ENCODE measurements around the gene HYAL3. TPM values are rescaled to one million over a fixed set of nuclear protein-coding genes. Genes with fewer than 3 reads are reported as not detected.
"Not testable (repeated sequence)": the region's sequence is repeated elsewhere in the genome, so short reads cannot be mapped to it uniquely, and the experiment has no call there.

The HYAL3 gene
- total RNA-seq, 1 donor from 2014 or later, result 1.3 TPM

DNA sequence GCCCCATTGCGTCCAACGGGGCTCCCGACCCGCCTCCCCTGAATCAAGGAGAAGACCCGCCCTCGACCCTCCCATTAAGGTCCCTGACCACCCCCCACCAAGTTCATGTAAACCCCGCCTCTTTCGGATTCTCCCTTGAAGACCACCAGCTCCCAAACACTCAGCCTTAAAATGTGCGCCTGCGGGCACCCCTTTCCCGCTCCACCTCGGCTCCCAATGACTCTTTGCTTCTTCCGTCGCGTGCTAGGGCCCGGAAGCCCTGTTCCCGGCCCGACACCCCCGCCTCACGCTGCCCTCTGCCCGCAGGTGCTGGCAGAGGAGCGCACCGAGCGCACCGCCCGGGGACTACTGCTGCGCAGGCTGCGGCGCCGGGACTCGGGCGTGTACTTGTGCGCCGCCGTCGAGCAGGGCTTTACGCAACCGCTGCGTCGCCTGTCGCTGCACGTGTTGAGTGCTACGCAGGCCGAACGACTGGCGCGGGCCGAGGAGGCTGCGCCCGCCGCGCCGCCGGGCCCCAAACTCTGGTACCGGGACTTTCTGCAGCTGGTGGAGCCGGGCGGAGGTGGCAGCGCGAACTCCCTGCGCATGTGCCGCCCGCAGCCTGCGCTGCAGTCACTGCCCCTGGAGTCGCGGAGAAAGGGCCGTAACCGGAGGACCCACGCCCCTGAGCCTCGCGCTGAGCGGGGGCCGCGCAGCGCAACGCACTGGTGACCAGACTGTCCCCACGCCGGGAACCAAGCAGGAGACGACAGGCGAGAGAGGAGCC lies 23.0 kb downstream of the HYAL3 start:
- intact Hi-C loops (cut with DNase I), result loop anchor here (2.0 kb wide), 1 partner anchor 49 kb away; no protein-coding TSS in a partner anchor
- no peak for DNase-seq (ENCODE audit: low spot score)

DNA sequence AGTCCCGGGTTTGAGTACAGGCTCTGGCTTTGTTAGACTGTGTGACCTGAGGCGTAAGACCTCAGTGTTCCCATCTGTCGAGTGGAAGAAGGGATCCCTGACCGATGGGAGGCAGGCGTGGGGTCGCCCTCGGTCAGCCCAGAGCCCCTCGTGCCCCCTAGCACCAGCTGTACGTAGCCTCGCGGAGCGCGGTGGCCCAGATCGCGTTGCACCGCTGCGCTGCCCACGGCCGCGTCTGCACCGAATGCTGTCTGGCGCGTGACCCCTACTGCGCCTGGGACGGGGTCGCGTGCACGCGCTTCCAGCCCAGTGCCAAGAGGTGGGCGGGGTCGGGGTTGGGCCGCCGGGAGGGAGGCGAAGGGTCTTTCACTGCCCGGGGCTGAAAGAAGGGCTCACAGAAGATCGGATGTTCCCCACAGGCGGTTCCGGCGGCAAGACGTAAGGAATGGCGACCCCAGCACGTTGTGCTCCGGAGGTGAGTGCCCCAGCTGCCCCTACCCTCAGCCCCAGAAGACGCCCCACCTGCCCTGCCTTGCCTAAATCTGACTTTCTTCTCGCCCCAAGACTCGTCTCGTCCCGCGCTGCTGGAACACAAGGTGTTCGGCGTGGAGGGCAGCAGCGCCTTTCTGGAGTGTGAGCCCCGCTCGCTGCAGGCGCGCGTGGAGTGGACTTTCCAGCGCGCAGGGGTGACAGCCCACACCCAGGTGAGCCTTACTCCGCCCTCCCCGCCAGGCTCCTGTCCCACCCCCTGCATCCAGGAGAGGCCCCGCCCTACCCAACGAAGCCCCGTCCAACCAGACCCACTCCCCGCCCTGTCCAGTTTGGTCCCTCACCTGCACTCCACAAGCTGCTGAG lies 23.8 kb downstream of the HYAL3 start:
- DNase-seq (ENCODE audit: low spot score), result no peak

DNA sequence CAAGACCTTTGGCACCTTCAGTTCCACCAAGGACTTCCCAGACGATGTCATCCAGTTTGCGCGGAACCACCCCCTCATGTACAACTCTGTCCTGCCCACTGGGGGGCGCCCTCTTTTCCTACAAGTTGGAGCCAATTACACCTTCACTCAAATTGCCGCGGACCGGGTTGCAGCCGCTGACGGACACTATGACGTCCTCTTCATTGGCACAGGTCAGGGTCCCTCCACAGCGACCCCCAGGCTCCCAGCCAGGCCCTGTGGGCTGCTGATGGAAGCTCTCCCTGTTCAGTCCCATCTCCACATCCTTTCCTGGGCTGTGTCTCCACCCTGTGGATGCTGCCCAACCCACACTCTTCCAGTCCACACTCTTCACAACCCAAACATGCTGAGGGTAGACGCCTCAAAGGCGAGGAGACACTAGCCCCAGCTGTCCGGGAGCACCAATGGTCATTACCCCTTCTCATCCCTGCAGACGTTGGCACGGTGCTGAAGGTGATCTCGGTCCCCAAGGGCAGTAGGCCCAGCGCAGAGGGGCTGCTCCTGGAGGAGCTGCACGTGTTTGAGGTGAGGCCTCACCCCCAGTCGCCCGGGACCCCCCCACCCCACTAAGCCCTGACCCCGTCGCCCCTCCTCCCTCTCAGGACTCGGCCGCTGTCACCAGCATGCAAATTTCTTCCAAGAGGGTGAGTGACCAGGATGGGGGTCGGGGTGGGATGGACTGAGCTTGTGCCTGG lies 24.7 kb downstream of the HYAL3 start:
- DNase-seq (ENCODE audit: low spot score), result no peak

More for the DNA sequence above, 23.8 kb downstream of the HYAL3 start:
- intact Hi-C loops (cut with DNase I), result loop anchor here (2.0 kb wide), 1 partner anchor 49 kb away; no protein-coding TSS in a partner anchor

DNA sequence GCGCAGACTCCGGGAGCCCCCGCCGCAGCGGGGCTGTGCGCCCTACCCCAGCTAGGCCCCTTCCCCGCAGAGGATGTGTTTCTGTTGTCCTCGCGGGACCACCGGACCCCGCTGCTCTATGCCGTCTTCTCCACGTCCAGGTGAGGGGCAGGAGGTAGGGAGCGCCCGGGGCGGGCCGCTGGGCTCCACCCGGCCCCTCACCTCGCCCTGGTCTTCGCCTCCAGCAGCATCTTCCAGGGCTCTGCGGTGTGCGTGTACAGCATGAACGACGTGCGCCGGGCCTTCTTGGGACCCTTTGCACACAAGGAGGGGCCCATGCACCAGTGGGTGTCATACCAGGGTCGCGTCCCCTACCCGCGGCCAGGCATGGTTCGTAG lies 25.5 kb downstream of the HYAL3 start:
- intact Hi-C loops (cut with DNase I), result loop anchor here (1.0 to 5.0 kb wide), 4 partner anchors 13 to 151 kb away; no protein-coding TSS in a partner anchor
- no peak for DNase-seq (ENCODE audit: low spot score)

More for the DNA sequence above, 24.7 kb downstream of the HYAL3 start:
- intact Hi-C loops (cut with DNase I), result loop anchor here (2.0 to 5.0 kb wide), 2 partner anchors 50 to 152 kb away; no protein-coding TSS in a partner anchor

DNA sequence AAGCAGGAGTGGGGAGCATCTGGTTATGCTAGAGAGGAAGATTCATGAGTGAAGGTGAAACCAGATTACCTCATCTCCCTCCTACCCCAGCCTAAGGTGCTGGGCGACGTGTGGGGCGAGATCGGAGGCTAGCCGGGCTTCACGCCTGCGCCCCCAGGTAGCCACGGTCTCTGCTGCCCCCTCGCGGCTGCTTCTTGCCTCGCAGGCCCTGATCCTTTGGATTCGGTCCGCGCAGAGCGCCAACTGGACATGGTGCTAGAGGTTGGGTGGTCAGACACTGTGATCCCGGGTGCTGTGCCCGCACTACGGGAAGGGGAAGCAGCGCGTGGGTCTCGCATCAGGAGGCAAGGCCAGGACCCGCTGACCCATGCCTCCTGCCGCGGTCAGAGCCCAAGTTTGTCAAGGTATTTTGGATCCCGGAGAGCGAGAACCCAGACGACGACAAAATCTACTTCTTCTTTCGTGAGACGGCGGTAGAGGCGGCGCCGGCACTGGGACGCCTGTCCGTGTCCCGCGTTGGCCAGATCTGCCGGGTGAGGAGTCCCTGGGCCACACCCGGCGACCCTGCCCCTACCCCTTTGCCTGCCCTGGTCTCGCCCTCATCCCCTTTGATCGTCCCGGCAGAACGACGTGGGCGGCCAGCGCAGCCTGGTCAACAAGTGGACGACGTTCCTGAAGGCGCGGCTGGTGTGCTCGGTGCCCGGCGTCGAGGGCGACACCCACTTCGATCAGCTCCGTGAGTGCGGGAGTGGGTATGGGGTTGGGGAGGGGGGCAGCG lies 26.1 kb downstream of the HYAL3 start:
- intact Hi-C loops (cut with DNase I), result loop anchor here (1.0 to 5.0 kb wide), 3 partner anchors 13 to 151 kb away; no protein-coding TSS in a partner anchor
- DNase-seq (ENCODE audit: low spot score), result peak; percentile 96

DNA sequence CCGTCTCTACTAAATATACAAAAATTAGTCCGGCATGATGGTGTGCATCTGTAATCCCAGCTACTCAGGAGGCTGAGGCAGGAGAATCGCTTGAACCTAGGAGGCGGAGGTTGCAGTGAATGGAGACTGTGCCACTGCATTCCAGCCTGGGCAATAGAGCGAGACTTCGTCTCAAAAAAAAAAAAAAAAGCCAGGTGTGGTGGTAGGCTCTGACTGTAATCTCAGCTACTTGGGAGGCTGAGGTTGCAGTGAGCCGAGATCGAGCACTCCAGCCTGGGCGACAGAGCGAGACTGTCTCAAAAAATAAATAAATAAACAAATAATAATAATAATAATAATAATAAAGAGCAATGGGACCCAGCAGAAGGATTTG lies 26.7 kb downstream of the HYAL3 start:
- intact Hi-C loops (cut with DNase I), result loop anchor here (5.0 kb wide), 1 partner anchor 150 kb away; no protein-coding TSS in a partner anchor
- not testable (repeated sequence) for DNase-seq (ENCODE audit: low spot score)

DNA sequence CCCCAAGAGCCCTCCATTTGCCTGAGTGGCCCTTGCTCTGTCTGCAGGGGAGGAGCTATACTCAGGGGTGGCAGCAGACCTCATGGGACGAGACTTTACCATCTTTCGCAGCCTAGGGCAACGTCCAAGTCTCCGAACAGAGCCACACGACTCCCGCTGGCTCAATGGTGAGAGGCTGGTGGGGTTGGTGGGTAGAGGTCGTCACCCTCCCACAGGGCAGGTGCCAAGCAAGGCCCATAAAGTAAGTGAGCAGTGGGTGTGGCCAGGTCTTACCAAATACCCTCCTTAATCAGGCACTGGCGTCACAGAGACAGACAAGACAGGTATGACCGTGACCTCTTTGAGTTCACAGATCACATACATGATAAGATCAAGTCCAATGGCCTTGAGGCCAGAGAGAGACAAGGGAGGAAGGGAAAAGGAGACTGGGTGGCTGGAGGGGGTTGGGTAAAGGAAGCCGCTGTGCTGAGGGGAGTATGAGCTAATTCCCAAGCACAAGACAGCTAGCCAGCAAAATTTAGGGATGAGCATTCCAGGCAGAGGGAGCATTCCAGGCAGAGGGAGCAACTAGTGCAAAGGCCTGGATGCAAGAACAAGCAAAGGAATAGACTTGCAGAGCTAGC lies 27.8 kb downstream of the HYAL3 start:
- no peak for DNase-seq (ENCODE audit: low spot score)
- intact Hi-C loops (cut with DNase I), result loop anchor here (2.0 to 5.0 kb wide), 2 partner anchors 79 to 149 kb away; no protein-coding TSS in a partner anchor

DNA sequence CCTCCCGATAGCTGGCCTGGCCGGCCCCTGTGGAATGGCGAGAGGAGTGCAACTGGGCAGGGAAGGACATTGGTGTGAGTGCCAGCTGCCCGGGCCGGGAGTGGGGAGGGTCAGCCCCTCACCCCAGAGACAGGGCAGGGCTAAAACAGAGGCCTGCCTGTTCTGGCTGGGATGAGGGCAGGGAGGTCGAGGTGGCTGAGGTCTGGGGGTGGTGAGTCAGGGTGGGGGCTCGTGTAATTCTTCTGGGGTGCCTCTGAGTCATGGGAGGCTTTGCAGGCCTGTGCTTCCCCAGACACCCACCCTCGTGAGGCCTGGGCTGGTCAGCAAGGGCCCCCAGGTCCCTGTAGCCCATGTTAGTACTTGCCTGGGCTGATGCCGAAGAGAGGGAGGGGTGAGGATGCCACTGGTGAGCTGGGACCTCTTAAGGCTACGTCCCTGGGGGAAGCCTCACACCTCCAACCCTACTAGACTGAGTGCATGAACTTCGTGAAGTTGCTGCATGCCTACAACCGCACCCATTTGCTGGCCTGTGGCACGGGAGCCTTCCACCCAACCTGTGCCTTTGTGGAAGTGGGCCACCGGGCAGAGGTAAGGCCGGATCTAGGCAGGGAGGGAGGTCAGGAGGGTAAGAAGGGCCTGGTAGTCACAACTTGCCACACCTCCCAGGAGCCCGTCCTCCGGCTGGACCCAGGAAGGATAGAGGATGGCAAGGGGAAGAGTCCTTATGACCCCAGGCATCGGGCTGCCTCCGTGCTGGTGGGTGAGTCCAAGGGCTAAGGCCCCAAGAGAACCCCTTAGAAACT lies 28.6 kb downstream of the HYAL3 start:
- intact Hi-C loops (cut with DNase I), result loop anchor here (2.0 to 5.0 kb wide), 2 partner anchors 78 to 148 kb away; no protein-coding TSS in a partner anchor
- DNase-seq (ENCODE audit: low spot score), result no peak

DNA sequence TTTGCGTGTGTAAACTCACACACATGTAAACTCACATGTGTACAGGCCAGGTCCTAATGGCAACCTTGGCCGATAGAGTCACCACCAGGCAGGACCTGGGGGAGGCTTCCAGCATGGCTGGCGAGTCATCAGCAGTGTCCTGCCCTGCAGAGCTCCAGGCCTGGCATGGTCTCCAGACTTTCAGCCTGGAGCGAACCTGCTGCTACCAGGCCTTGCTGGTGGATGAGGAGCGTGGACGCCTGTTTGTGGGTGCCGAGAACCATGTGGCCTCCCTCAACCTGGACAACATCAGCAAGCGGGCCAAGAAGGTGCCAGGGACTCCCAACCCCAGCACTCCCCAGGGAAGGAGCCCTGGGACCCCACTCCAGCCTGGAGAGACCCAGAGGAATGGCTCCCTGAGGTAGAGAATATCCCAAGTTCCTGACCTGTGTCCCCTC lies 29.2 kb downstream of the HYAL3 start:
- intact Hi-C loops (cut with DNase I), result loop anchor here (2.0 to 5.0 kb wide), 2 partner anchors 77 to 148 kb away; no protein-coding TSS in a partner anchor
- DNase-seq (ENCODE audit: low spot score), result no peak

DNA sequence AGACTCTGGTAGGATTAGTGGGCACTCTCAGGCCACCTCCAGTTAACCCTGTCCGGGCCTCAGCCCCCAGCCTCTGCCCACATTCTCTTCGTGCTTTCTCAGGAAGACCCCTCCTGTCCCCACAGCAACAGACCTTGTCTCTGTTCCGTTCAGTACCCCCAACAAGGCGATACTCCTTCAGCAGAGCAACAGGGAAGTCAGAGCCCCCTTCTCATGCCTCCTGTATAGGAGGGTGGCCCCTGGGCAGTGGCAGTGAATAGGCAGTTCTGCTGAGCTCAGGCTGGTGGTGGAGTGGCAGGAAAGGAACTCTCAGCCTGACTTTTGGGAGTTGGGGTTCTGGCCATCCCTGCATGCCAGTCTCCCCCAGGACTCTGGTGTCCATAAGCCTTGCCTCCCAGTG lies 29.7 kb downstream of the HYAL3 start:
- intact Hi-C loops (cut with DNase I), result no loop called here

DNA sequence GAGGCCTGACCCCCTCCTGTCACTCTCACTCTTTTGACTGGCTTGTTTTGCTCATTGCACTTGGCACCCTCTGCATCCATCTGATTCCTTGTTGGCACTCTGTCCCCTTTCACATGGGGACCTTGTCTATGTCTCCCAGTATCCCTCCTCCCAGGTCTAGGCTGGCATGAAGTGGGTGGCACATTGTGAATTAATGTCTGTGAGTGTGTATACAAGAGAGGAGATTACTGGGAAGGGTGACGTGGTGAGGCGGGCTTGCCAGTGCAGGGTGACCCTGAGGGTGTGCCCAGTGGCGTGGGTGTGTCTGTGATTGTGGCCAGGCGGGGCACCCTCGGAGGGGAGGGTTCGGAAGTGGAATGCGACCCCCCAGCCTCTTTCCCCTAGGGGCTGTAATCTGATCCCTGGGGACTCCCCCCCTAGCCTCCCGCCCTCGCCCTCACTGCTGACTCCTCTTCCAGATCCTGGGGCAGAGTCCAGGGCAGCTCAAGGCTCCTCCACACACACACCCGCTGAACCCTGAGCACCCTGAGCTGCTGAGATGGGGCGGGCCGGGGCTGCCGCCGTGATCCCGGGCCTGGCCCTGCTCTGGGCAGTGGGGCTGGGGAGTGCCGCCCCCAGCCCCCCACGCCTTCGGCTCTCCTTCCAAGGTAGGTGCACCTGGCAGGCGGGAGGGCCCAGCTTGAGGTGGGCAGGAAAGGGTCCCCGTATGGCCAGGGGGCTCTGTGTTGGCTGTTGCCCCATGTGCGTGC lies 30.3 kb downstream of the HYAL3 start, which contains the start of gene SEMA3B:
TSS of gene SEMA3B (plus strand) at position 445 of the 749 bp plus-strand sequence. CDS start at position 539, 94 bp downstream.
- intact Hi-C loops (cut with DNase I), result no loop called here
- DNase-seq (ENCODE audit: low spot score), result peak; percentile 84

More for the DNA sequence above, 29.7 kb downstream of the HYAL3 start:
- no peak for DNase-seq (ENCODE audit: low spot score)

DNA sequence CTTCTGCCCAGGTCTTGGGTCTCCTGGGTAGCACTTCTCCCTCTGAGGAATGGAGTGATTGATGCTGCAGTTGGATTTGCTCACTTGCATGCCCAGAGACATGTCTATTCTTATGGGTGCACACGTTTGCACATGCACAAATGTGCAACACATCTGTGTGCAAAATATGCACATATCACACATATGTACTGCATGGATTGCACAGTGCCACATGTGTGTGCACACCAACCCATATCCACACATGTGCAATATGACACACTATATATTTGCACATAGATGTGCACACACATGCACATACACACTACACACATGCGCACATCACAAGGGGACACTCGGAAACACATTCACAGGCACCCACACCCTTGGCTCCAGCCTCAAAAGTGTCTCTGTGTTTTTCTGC lies 30.9 kb downstream of the HYAL3 start:
- intact Hi-C loops (cut with DNase I), result no loop called here
- no peak for DNase-seq (ENCODE audit: low spot score)

DNA sequence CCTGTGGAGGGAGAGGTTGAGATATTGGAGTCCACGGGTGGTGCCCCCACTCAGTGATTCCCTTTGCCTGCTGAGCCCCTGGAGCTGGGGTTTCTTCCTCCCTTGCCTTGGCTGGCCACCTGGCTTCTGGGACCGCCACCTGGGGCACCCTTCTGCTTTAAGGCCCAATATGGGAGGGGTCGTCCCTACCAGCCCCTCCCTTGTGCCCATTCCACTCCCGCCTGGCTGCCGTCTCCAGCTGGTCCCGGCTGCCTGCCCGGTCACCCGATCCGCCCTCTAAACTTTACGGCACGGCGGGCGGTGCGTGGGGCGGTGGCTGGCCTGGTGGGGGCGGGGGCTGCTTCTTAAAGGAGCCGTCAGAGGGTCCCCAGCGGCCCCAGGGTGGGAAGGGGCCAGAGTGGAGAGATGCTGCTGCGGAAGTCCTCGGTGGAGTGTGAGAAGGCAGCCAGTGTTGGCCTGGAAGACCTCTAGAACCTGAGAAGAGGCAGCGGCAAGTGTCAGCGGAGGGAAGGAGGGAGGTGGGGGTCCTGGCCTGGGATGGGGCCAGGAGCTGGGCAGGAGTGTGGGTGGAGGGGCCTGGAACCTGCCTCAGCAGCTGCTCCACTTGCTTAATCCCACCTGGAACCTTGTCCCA lies 31.8 kb downstream of the HYAL3 start:
- intact Hi-C loops (cut with DNase I), result no loop called here
- DNase-seq (ENCODE audit: low spot score), result peak; percentile 86

DNA sequence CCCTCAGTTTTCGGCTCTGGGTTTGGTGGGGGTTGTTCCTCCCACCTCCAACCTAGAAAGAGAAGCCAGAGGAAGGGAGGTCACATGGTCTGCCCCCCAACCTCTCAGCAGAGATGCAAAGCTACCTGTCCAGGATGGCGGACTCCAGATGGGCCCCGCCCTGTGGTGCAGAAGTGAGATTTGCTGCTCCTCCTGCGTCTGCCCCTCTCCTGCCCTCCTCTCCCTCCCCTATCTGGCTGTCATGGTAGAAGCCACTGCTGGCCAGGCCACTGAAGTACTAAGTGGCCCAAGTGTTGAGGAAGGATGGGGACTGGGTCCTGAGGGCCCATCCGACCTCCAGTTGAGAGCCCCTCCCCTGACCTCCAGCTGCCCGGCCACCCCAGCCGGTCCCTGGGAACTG lies 32.4 kb downstream of the HYAL3 start:
- no peak for DNase-seq (ENCODE audit: low spot score)
- intact Hi-C loops (cut with DNase I), result no loop called here

DNA sequence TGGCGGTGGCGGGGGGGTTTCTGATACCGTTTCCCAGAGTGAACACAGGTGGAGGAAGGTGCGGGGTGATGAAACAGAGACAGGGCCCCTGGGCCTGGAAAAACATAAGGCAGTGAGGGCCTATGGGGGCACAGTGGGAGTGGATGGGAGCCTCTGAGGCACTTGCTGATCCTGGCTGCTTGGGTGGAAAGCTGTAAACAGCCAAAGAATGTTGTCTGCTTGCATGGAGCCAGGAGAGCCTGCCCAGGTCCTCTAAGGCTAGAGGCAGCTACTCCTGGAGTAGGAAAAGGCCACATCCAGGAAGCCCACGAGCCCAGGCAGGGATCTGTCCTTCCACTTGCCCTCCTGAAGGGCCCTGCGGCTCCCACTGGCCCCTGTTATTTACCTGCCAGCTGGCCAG lies 33.2 kb downstream of the HYAL3 start:
- DNase-seq (ENCODE audit: low spot score), result no peak
- intact Hi-C loops (cut with DNase I), result no loop called here

DNA sequence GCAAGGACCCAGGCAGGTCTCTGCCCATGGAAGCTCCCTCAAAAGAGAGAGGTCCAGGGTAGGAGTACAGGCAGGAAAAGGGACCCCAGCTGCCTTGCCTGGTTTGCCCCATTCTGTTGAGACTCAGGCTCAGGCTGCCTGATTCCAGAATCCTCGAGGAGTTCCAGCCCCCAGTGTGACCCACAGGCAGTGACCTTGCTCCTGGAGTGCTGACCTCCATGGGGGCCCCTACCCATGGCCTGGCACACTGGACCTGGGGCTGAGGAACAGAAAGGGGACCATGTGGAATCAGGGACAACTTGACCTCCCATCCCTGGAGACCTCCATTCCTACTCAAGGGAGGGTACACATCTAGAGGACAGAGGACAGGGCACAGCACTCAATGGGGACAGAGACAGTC lies 33.6 kb downstream of the HYAL3 start:
- intact Hi-C loops (cut with DNase I), result no loop called here
- no peak for DNase-seq (ENCODE audit: low spot score)
